Measurements from ENCODE around the gene CDH5. TPM values are rescaled to one million over a fixed set of nuclear protein-coding genes. Genes with fewer than 3 reads are reported as not detected.

The CDH5 gene
- total and polyA plus RNA-seq, 9 donors: 6.0 to 36.8 (median 13.4) TPM

DNA sequence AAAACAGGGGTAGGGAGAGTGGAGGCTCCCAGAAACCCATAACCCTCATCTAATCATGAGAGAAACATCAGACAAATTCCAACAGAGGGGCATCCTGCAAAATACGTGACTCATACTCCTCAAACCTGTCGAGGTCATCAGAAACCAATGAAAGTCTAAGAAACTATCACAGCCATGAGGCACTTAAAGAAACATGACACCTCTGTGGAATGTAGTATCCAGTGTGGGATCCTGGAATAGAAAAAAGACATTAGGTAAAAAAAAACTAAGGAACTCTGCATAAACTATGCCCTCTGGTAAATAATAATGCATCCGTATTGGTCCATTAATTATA lies 16.4 kb downstream of the CDH5 start:
- H3K36me3 ChIP-seq: no peaks in the 10 kb centered on the region
- WGBS, 3 donors: 16 to 27% (median 17%) methylated on average over 3 of the region's 3 CpGs

DNA sequence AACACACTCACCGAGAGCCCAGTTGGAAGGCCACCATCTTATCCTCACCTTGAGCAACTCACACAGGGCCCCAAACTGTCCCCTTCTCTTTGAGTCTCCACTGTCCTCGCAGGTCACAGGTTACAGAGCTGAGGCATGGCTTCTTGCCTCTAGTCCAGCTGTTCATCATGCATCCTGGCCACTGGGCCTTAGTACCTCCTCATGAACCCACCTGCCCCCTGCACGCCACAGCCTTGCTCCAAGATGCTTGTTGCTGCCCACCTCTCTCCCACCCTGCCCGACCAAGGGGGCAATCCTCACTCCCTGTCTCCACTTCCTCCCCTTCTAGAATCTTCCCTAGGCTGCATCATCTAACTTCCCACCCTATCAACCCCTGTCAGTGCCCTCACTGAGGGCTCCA lies 17.1 kb downstream of the CDH5 start:
- 88 to 93% (median 92%) methylated on average over 4 of the region's 4 CpGs for WGBS, 3 donors
- intact Hi-C loops (cut with DNase I): no loop called here
- TF ChIP-seq EP300 (IDR thresholded peaks at IDR 0.05): no peak
- TF ChIP-seq POLR2A (IDR thresholded peaks at IDR 0.05): no peak
- no peak overlapping the region for H3K4me3 ChIP-seq
- no peak for DNase-seq
- H3K27ac ChIP-seq: no peak overlapping the region
- H3K27me3 ChIP-seq: no peaks in the 10 kb centered on the region
- no peaks in the 10 kb centered on the region for H3K4me1 ChIP-seq (ENCODE audit: insufficient read depth)
- H3K36me3 ChIP-seq: no peaks in the 10 kb centered on the region
- H3K9me3 ChIP-seq: no peaks in the 10 kb centered on the region

More for the DNA sequence above, 16.4 kb downstream of the CDH5 start:
- intact Hi-C loops (cut with DNase I): no loop called here
- H3K27me3 ChIP-seq: no peaks in the 10 kb centered on the region
- no peaks in the 10 kb centered on the region for H3K9me3 ChIP-seq
- H3K4me1 ChIP-seq (ENCODE audit: insufficient read depth): no peaks in the 10 kb centered on the region
- no peak for TF ChIP-seq POLR2A (IDR thresholded peaks at IDR 0.05)
- no peak for TF ChIP-seq EP300 (IDR thresholded peaks at IDR 0.05)
- TF ChIP-seq CTCF (IDR thresholded peaks at IDR 0.05): no peak
- no peak overlapping the region for H3K4me3 ChIP-seq
- no peak overlapping the region for H3K27ac ChIP-seq
- no peak for DNase-seq

GRCh38 chr16:66385415-66385814 lies 18.9 kb downstream of the CDH5 start:
- no peak for TF ChIP-seq EP300 (IDR thresholded peaks at IDR 0.05)
- TF ChIP-seq POLR2A (IDR thresholded peaks at IDR 0.05): no peak
- no peak for TF ChIP-seq CTCF (IDR thresholded peaks at IDR 0.05)
- no peaks in the 10 kb centered on the region for H3K9me3 ChIP-seq
- no peak overlapping the region for H3K27ac ChIP-seq
- WGBS, 3 donors: 93 to 94% (median 94%) methylated on average over 4 of the region's 4 CpGs
- H3K4me1 ChIP-seq (ENCODE audit: insufficient read depth): no peaks in the 10 kb centered on the region
- DNase-seq: no peak
- intact Hi-C loops (cut with DNase I): no loop called here
- no peaks in the 10 kb centered on the region for H3K36me3 ChIP-seq
- H3K4me3 ChIP-seq: no peak overlapping the region
- H3K27me3 ChIP-seq: no peaks in the 10 kb centered on the region

GRCh38 chr16:66386629-66387622 lies 20.4 kb downstream of the CDH5 start:
- H3K4me1 ChIP-seq (ENCODE audit: insufficient read depth): no peaks in the 10 kb centered on the region
- DNase-seq: no peak
- no peaks in the 10 kb centered on the region for H3K9me3 ChIP-seq
- H3K27ac ChIP-seq: no peak overlapping the region
- H3K27me3 ChIP-seq: no peaks in the 10 kb centered on the region
- TF ChIP-seq CTCF (IDR thresholded peaks at IDR 0.05): no peak
- intact Hi-C loops (cut with DNase I): no loop called here
- WGBS, 3 donors: 88 to 93% (median 92%) methylated on average over 20 of the region's 20 CpGs
- H3K4me3 ChIP-seq: no peak overlapping the region
- no peaks in the 10 kb centered on the region for H3K36me3 ChIP-seq

- 73 to 83% (median 82%) methylated on average over 2 of the region's 2 CpGs for WGBS, 3 donors
- intact Hi-C loops (cut with DNase I): no loop called here
- Histone ChIP-seq H3K4me1 (ENCODE audit: insufficient read depth) (no peaks in the 10 kb centered on the region), H3K9me3 (no peaks in the 10 kb centered on the region), H3K4me3 (no peak overlapping the region), H3K27ac (no peak overlapping the region), H3K27me3 (no peaks in the 10 kb centered on the region), H3K36me3 (no peaks in the 10 kb centered on the region)
- DNase-seq: no peak
- no peak for TF ChIP-seq EP300 (IDR thresholded peaks at IDR 0.05)
- no peak for TF ChIP-seq POLR2A (IDR thresholded peaks at IDR 0.05)
- TF ChIP-seq CTCF (IDR thresholded peaks at IDR 0.05): no peak
Measured at GRCh38 chr16:66387817-66388332, 21.4 kb downstream of the CDH5 start.
